PC-3 (cell line): ENCODE data around the gene RDH16. TPM values are rescaled to one million over a fixed set of nuclear protein-coding genes. Genes with fewer than 3 reads are reported as not detected.

ENCODE experiments used
- ATAC-seq: fragments of 200-7000 bp; cut with Tn5 transposase; 2 replicates; pipeline ENCODE4 v1.9.1; 2020; ENCODE audit warnings: mild to moderate bottlenecking, moderate library complexity
- BruUV-seq: library from RNA; stranded (reverse); fragments of 400-500 nt; replicated peaks from 2 replicates; lab custom pipeline; 2021; lab: Mats Ljungman, UMichigan
- CTCF ChIA-PET: fragments of 300-600 bp; sonication (Branson Sonifier 250); formaldehyde crosslinking; loops from one replicate; lab custom pipeline; 2022; ENCODE audit warnings: antibody characterized with exemption; lab: Charles Lee
- POLR2A ChIA-PET: fragments of 300-600 bp; sonication (Branson Sonifier 250); formaldehyde crosslinking; loops from one replicate; lab custom pipeline; 2022; ENCODE audit warnings: antibody characterized with exemption; ENCODE audit not compliant: unreplicated experiment; lab: Charles Lee
- DNase-seq: peaks from one replicate; pipeline ENCODE4 v3.0.0-alpha.2; 2015
- H2AFZ ChIP-seq: fragments of 300-600 bp; sonication (generic); 2 replicates; pipeline ENCODE4 v1.6.0; 2016; ENCODE audit warnings: antibody characterized with exemption, low read length
- H3F3A ChIP-seq: fragments of 300-600 bp; sonication (generic); one replicate; pipeline ENCODE4 v1.6.0; 2017; ENCODE audit warnings: antibody characterized with exemption, low read length, control low read depth, mild to moderate bottlenecking; ENCODE audit not compliant: unreplicated experiment
- H3K27ac ChIP-seq: fragments of 300-600 bp; sonication (generic); 2 replicates; pipeline ENCODE4 v1.5.1; 2016; ENCODE audit warnings: mild to moderate bottlenecking, low read length
- H3K27me3 ChIP-seq: fragments of 300-600 bp; sonication (generic); 2 replicates; pipeline ENCODE4 v1.6.1; 2016; ENCODE audit warnings: low read length, mixed read lengths
- H3K36me3 ChIP-seq: fragments of 300-600 bp; sonication (generic); 2 replicates; pipeline ENCODE4 v1.6.1; 2016; ENCODE audit warnings: low read depth, mixed run types, low read length, mixed read lengths
- H3K4me1 ChIP-seq: fragments of 300-600 bp; sonication (generic); 2 replicates; pipeline ENCODE4 v1.5.1; 2016; ENCODE audit warnings: low read length; ENCODE audit not compliant: insufficient read depth
- H3K4me2 ChIP-seq: fragments of 300-600 bp; sonication (generic); 2 replicates; pipeline ENCODE4 v1.6.0; 2016; ENCODE audit warnings: low read length
- H3K4me3 ChIP-seq: fragments of 300-600 bp; sonication (generic); 2 replicates; pipeline ENCODE4 v1.5.1; 2016; ENCODE audit warnings: mild to moderate bottlenecking, low read length, mixed read lengths
- H3K79me2 ChIP-seq: fragments of 300-600 bp; sonication (generic); 2 replicates; pipeline ENCODE4 v1.6.1; 2017; ENCODE audit warnings: low read length, mixed read lengths
- H3K9ac ChIP-seq: fragments of 300-600 bp; sonication (generic); 2 replicates; pipeline ENCODE4 v1.6.0; 2016; ENCODE audit warnings: mild to moderate bottlenecking, low read length
- H3K9me2 ChIP-seq: fragments of 300-600 bp; sonication (generic); replicated peaks from 2 replicates; pipeline ENCODE4 v1.6.1; 2016; ENCODE audit warnings: mixed run types, low read length, mixed read lengths
- H3K9me3 ChIP-seq: fragments of 300-600 bp; sonication (generic); 2 replicates; pipeline ENCODE4 v1.6.1; 2016; ENCODE audit warnings: low read length, mixed read lengths
- H4K20me1 ChIP-seq: fragments of 300-600 bp; sonication (generic); 2 replicates; pipeline ENCODE4 v1.6.1; 2016; ENCODE audit warnings: low read length, mixed read lengths
- EZH2 ChIP-seq: fragments of 300-600 bp; sonication (generic); IDR thresholded peaks from one replicate; pipeline ENCODE4 v1.6.1; 2017; ENCODE audit warnings: antibody characterized with exemption, mild to moderate bottlenecking, low read length; ENCODE audit not compliant: unreplicated experiment
- EZH2phosphoT487 ChIP-seq: fragments of 300-600 bp; sonication (generic); IDR thresholded peaks from 2 replicates; pipeline ENCODE4 v1.6.1; 2018; ENCODE audit warnings: mild to moderate bottlenecking, antibody characterized with exemption, low read length, borderline replicate concordance
- intact Hi-C: fragments of 100-400 bp; cut with micrococcal nuclease; formaldehyde crosslinking; loops from 2 replicates; pipeline ENCODE4 v1.9.0; 2023
- total RNA-seq: library from RNA; depleted of rRNA; stranded (reverse); fragments of >200 nt; gene quantifications from 2 replicates; pipeline ENCODE4 v1.2.3, GENCODE V29; 2014
- TF ChIP-seq, protein P1 (sequence below): fragments of 300-600 bp; sonication (generic); conservative IDR thresholded peaks from 2 replicates; pipeline ENCODE4 v1.5.1; 2017; ENCODE audit warnings: antibody characterized with exemption, low read depth, mild to moderate bottlenecking, low read length

The RDH16 gene
- total RNA-seq, 1 experiment from 2014 or later, result 0.73 TPM

DNA sequence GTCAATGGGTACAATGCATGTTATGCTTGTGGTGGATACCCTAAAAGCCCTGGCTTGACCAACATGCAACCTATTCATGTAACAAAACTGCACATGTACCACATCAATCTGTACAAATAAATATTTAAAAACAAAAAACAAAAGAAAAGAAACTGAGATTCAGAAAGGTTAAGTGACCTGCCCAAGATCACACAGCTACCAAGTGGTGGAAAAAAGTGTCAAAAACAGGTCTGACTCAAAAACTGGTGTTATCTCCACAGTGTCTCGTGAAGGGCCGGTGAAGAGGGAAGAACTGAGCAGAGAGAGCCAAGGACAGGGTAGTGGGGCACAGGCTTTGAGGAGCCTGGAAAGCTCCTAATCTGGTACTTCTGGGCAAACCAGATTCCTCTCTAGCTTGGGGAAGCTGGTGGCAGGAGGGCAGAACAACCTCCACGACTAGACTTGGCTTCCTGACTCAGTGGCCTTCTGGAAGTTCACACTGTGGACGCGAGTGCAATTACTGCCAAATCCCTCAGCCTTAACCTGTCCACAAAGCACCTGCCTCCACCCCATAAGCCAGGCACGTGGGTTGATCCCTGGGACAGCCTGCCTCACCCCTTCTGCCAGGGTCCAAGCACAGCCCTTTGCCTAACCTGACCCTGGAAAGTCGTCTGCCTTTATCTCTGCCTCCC, 33.4 kb upstream of the RDH16 start:
- Histone ChIP-seq H3K79me2 (no peaks in the 10 kb centered on the region), H3K9ac (no peak overlapping the region), H4K20me1 (no peaks in the 10 kb centered on the region), H2AFZ (no peak overlapping the region), H3K4me1 (peaks cover 16% of the 10 kb centered on the region), H3K27ac (no peak overlapping the region), H3K9me2 (no peaks in the 10 kb centered on the region), H3F3A (no peaks in the 10 kb centered on the region), H3K36me3 (no peaks in the 10 kb centered on the region), H3K9me3 (no peaks in the 10 kb centered on the region), H3K27me3 (no peaks in the 10 kb centered on the region), H3K4me2 (no peak overlapping the region), H3K4me3 (no peak overlapping the region)
- TF ChIP-seq EZH2phosphoT487, result no peak
- TF ChIP-seq, protein P1, sequence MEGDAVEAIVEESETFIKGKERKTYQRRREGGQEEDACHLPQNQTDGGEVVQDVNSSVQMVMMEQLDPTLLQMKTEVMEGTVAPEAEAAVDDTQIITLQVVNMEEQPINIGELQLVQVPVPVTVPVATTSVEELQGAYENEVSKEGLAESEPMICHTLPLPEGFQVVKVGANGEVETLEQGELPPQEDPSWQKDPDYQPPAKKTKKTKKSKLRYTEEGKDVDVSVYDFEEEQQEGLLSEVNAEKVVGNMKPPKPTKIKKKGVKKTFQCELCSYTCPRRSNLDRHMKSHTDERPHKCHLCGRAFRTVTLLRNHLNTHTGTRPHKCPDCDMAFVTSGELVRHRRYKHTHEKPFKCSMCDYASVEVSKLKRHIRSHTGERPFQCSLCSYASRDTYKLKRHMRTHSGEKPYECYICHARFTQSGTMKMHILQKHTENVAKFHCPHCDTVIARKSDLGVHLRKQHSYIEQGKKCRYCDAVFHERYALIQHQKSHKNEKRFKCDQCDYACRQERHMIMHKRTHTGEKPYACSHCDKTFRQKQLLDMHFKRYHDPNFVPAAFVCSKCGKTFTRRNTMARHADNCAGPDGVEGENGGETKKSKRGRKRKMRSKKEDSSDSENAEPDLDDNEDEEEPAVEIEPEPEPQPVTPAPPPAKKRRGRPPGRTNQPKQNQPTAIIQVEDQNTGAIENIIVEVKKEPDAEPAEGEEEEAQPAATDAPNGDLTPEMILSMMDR, result no peak
- no peak for TF ChIP-seq EZH2
- ChIA-PET POLR2A (no interaction called here), CTCF (no interaction called here)
- BruUV-seq, result no TSS peak
- no peak for DNase-seq
- intact Hi-C loops, result no loop called here
- ATAC-seq, result no peak

DNA sequence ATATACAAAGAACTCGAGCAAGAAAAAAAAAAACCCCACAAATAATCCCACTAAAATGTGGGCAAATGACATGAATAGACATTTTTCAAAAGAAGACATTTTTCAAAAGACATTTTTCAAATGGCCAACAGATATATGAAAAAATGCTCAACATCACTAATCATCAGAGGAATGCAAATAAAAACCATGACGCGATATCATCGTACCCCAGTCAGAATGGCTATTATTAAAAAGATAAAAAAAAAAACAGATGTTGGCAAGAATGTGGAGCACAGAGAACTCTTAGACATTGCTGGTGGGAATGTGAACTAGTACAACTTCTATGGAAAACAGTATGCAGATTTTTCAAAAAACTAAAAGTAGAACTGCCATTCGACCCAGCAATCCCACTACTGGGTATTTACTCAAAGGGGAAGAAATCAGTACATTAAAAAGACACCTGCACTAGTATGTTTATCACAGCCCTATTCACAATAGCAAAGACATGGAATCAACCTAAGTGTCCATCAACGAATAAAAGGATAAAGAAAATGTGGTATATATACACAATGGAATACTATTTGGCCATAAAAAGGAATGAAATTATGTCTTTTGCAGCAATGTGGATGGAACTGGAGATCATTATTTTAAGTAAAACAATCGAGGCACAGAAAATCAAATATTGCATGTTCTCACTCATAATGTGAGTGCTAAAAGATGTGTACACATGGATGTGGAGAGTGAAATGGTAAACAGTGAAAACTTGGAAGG, 32.6 kb upstream of the RDH16 start:
- no peak for ATAC-seq
- DNase-seq, result no peak
- H3K4me1 ChIP-seq, result peaks cover 17% of the 10 kb centered on the region
- no peaks in the 10 kb centered on the region for H3K9me3 ChIP-seq
- H3K27me3 ChIP-seq, result no peaks in the 10 kb centered on the region
- no peak overlapping the region for H3K27ac ChIP-seq
- TF ChIP-seq, protein P1, result no peak
- no peak for TF ChIP-seq EZH2
- CTCF ChIA-PET, result no interaction called here
- POLR2A ChIA-PET, result no interaction called here
- H3K4me2 ChIP-seq, result no peak overlapping the region
- H3K9ac ChIP-seq, result no peak overlapping the region
- no TSS peak for BruUV-seq
- no peak overlapping the region for H2AFZ ChIP-seq
- no peaks in the 10 kb centered on the region for H3K36me3 ChIP-seq
- no peaks in the 10 kb centered on the region for H3K9me2 ChIP-seq
- H4K20me1 ChIP-seq, result no peaks in the 10 kb centered on the region
- no peak overlapping the region for H3K4me3 ChIP-seq
- no peaks in the 10 kb centered on the region for H3K79me2 ChIP-seq
- intact Hi-C loops, result no loop called here
- H3F3A ChIP-seq, result no peaks in the 10 kb centered on the region

DNA sequence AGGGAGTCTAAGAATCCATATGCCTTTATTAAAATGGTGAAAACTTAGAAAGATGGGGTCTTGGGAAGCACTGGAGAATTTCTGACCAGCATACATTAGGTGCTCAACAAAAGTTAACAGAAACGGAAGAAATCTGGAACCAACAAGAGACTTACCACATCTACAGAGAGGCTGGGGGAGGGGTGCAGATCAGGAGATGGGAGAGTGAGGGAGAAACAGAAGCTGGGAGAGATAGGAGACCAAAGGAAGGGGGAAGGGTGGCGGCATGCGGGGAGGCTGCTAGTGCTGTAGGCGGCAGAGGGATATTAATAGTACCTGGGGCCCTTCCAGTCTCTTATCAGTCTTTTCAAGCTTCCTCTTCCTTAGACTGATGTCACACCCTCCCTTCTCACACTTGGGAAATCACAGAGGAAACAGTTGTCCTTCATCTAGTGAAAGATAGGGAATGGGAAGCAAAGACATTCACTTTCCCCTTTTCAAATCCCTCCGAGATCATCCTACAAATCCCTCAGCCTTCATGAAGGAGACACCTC, 30.9 kb upstream of the RDH16 start:
- Histone ChIP-seq H3K36me3 (no peaks in the 10 kb centered on the region), H4K20me1 (no peaks in the 10 kb centered on the region), H3K9me2 (no peaks in the 10 kb centered on the region), H3K9me3 (no peaks in the 10 kb centered on the region), H2AFZ (no peak overlapping the region), H3K9ac (no peak overlapping the region), H3K27me3 (no peaks in the 10 kb centered on the region), H3K4me3 (no peak overlapping the region), H3K27ac (no peak overlapping the region), H3K4me2 (no peak overlapping the region), H3F3A (no peaks in the 10 kb centered on the region), H3K79me2 (no peaks in the 10 kb centered on the region), H3K4me1 (peaks cover 17% of the 10 kb centered on the region)
- no peak for ATAC-seq
- DNase-seq, result no peak
- ChIA-PET POLR2A (no interaction called here), CTCF (interaction anchor here (0.6 to 1.2 kb wide), 6 partner anchors 14 to 352 kb away, joined by 3 to 13 read pairs (median 4); partner anchors contain the start of gene HSD17B6)
- intact Hi-C loops, result no loop called here
- no TSS peak for BruUV-seq
- TF ChIP-seq EZH2phosphoT487, result no peak
- TF ChIP-seq EZH2, result no peak
